ENCODE results near the gene CRYAA. TPM values are rescaled to one million over a fixed set of nuclear protein-coding genes. Genes with fewer than 3 reads are reported as not detected.
A peak's percentile ranks its signal among the peaks of the same experiment; 100 is the strongest.

The CRYAA gene
- total RNA-seq, 4 donors from 2014 or later: not detected

- H3K9me3 ChIP-seq: no peaks in the 10 kb centered on the region
- peaks cover 77% of the 10 kb centered on the region for H3K4me1 ChIP-seq
These were observed 25.0 kb downstream of the CRYAA start for GRCh38 chr21:43193651-43194302.

GRCh38 chr21:43194303-43195120, 25.7 kb downstream of the CRYAA start:
- WGBS: 76% methylated on average over 21 of the region's 23 CpGs
- Histone ChIP-seq H3K9me3 (no peaks in the 10 kb centered on the region), H3K4me1 (peaks cover 71% of the 10 kb centered on the region), H3K27me3 (no peaks in the 10 kb centered on the region), H3K27ac (peak overlapping the region; percentile 87), H3K36me3 (no peaks in the 10 kb centered on the region), H3K4me3 (no peak overlapping the region)
- peak; percentile 56 to 70 for DNase-seq (ENCODE audit: low spot score in 2 of 2)
- TF ChIP-seq POLR2A (IDR thresholded peaks at IDR 0.05) (no peak), CTCF (IDR thresholded peaks at IDR 0.05) (no peak), POLR2AphosphoS5 (IDR thresholded peaks at IDR 0.05) (no peak), EP300 (IDR thresholded peaks at IDR 0.05) (no peak)

More at GRCh38 chr21:43193651-43194302, 25.0 kb downstream of the CRYAA start:
- Histone ChIP-seq H3K27me3 (no peaks in the 10 kb centered on the region), H3K27ac (peak overlapping the region; percentile 22), H3K4me3 (no peak overlapping the region), H3K36me3 (no peaks in the 10 kb centered on the region)
- TF ChIP-seq POLR2AphosphoS5 (IDR thresholded peaks at IDR 0.05) (no peak), POLR2A (IDR thresholded peaks at IDR 0.05) (no peak), EP300 (IDR thresholded peaks at IDR 0.05) (no peak)
- 50% methylated on average over 14 of the region's 19 CpGs for WGBS
- DNase-seq (ENCODE audit: low spot score in 2 of 2): peak; percentile 63 to 75

GRCh38 chr21:43195121-43196021, 26.6 kb downstream of the CRYAA start:
- Histone ChIP-seq H3K27me3 (no peaks in the 10 kb centered on the region), H3K27ac (peak overlapping the region; percentile 87), H3K36me3 (no peaks in the 10 kb centered on the region), H3K4me1 (peaks cover 66% of the 10 kb centered on the region), H3K9me3 (peaks cover 2% of the 10 kb centered on the region), H3K4me3 (no peak overlapping the region)
- no peak for TF ChIP-seq EP300 (IDR thresholded peaks at IDR 0.05)
- TF ChIP-seq POLR2AphosphoS5 (IDR thresholded peaks at IDR 0.05): no peak
- TF ChIP-seq CTCF (IDR thresholded peaks at IDR 0.05): no peak
- no peak for TF ChIP-seq POLR2A (IDR thresholded peaks at IDR 0.05)
- 74% methylated on average over 27 of the region's 32 CpGs for WGBS
- peak; percentile 60 to 77 for DNase-seq (ENCODE audit: low spot score in 2 of 2)

- no peaks in the 10 kb centered on the region for H3K27me3 ChIP-seq
- 35% methylated on average over 6 of the region's 6 CpGs for WGBS
- no peaks in the 10 kb centered on the region for H3K36me3 ChIP-seq
- TF ChIP-seq CTCF (IDR thresholded peaks at IDR 0.05) (no peak), POLR2A (IDR thresholded peaks at IDR 0.05) (no peak), POLR2AphosphoS5 (IDR thresholded peaks at IDR 0.05) (no peak), EP300 (IDR thresholded peaks at IDR 0.05) (no peak)
- peak overlapping the region; percentile 87 for H3K27ac ChIP-seq
- H3K4me1 ChIP-seq: peaks cover 54% of the 10 kb centered on the region
- H3K9me3 ChIP-seq: peaks cover 16% of the 10 kb centered on the region
- no peak overlapping the region for H3K4me3 ChIP-seq
- DNase-seq (ENCODE audit: low spot score in 2 of 2): peak; percentile 65 to 81
These were observed 28.0 kb downstream of the CRYAA start for GRCh38 chr21:43196826-43197225.

- WGBS: 72% methylated on average over 2 of the region's 2 CpGs
- Histone ChIP-seq H3K4me3 (no peak overlapping the region), H3K36me3 (no peaks in the 10 kb centered on the region), H3K9me3 (peaks cover 20% of the 10 kb centered on the region), H3K27ac (no peak overlapping the region), H3K27me3 (no peaks in the 10 kb centered on the region), H3K4me1 (peaks cover 44% of the 10 kb centered on the region)
- no peak for DNase-seq (ENCODE audit: low spot score in 2 of 2)
- TF ChIP-seq EP300 (IDR thresholded peaks at IDR 0.05): no peak
- no peak for TF ChIP-seq CTCF (IDR thresholded peaks at IDR 0.05)
- TF ChIP-seq POLR2A (IDR thresholded peaks at IDR 0.05): no peak
- TF ChIP-seq POLR2AphosphoS5 (IDR thresholded peaks at IDR 0.05): no peak
These were observed 29.6 kb downstream of the CRYAA start for GRCh38 chr21:43198376-43198775.

All from suprapubic skin (tissue), 4 donors.